ENCODE results near the gene SORBS2. TPM values are rescaled to one million over a fixed set of nuclear protein-coding genes. Genes with fewer than 3 reads are reported as not detected.

SORBS2 gene
- total and polyA plus RNA-seq, 2 donors (not counting 3 experiments of a cell fraction or from before 2014, with no cell fraction given): 69.8 to 82.5 TPM

- Histone ChIP-seq H3K4me1 (ENCODE audit: control insufficient read depth, extremely low read depth, insufficient read depth, low read length) (no peaks in the 10 kb centered on the region), H3K36me3 (ENCODE audit: control insufficient read depth in 2 of 2, extremely low read depth in 1 of 2, insufficient read depth in 2 of 2, low read length in 2 of 2) (no peaks in the 10 kb centered on the region), H4K20me1 (replicated peaks; ENCODE audit: control insufficient read depth, extremely low read depth, insufficient read depth, low read length) (no peaks in the 10 kb centered on the region), H3K4me3 (replicated peaks in 1 of 3; ENCODE audit: insufficient read depth in 1 of 3, low read depth in 1 of 3, low read length in 3 of 3) (no peak overlapping the region), H3K9me1 (replicated peaks; ENCODE audit: control insufficient read depth, extremely low read depth, insufficient read depth, low read length) (no peaks in the 10 kb centered on the region), H2AFZ (ENCODE audit: low read depth, low read length) (no peak overlapping the region), H3K27me3 (ENCODE audit: control insufficient read depth in 2 of 2, insufficient read depth in 2 of 2, low read length in 2 of 2) (no peaks in the 10 kb centered on the region), H3K27ac (ENCODE audit: insufficient read depth, low read depth, low read length) (no peak overlapping the region), H3K9me3 (replicated peaks; ENCODE audit: control insufficient read depth, insufficient read depth, low read length) (no peaks in the 10 kb centered on the region), H3K4me2 (ENCODE audit: insufficient read depth, low read length) (no peak overlapping the region), H3K9ac (replicated peaks; ENCODE audit: extremely low read depth, insufficient read depth, low read length) (no peak overlapping the region), H3K79me2 (ENCODE audit: control insufficient read depth, insufficient read depth, low read length) (no peaks in the 10 kb centered on the region)
- intact Hi-C loops (cut with micrococcal nuclease): no loop called here
- no peak for TF ChIP-seq EZH2 (IDR thresholded peaks at IDR 0.05; ENCODE audit: borderline replicate concordance, low read depth, low read length, severe bottlenecking)
- no peak for TF ChIP-seq POLR2A (IDR thresholded peaks at IDR 0.05; ENCODE audit: low read depth, low read length)
- no peak for TF ChIP-seq JUN (IDR thresholded peaks at IDR 0.05; ENCODE audit: borderline replicate concordance, insufficient read depth, insufficient read length, low read depth)
- no peak for TF ChIP-seq MYC (IDR thresholded peaks at IDR 0.05; ENCODE audit: low read depth, low read length)
- TF ChIP-seq MAX (IDR thresholded peaks at IDR 0.05; ENCODE audit: insufficient read depth, insufficient read length): no peak
- TF ChIP-seq FOS (IDR thresholded peaks at IDR 0.05; ENCODE audit: borderline replicate concordance, insufficient read depth, low read length): no peak
- TF ChIP-seq GATA2 (IDR thresholded peaks at IDR 0.05; ENCODE audit: insufficient read depth, insufficient read length, low read depth, low read length): no peak
- TF ChIP-seq POLR2AphosphoS5 (IDR thresholded peaks at IDR 0.05; ENCODE audit: insufficient read depth, low read depth, low read length): no peak
- FAIRE-seq: no peak
- CTCF ChIA-PET: no interaction called here
- POLR2A ChIA-PET: no interaction called here
- dilution Hi-C loops (cut with MboI; ENCODE audit: extremely low pct_ligation_motif_present, low sequenced_read_pairs): no loop called here
- no TSS peak for BruUV-seq (replicated peaks)
- DNase-seq (ENCODE audit: low read depth, low spot score): no peak
Observed at GRCh38 chr4:185702147-185702663, 109.8 kb downstream of the SORBS2 start.

GRCh38 chr4:185700630-185701029 lies 111.4 kb downstream of the SORBS2 start:
- no peak for TF ChIP-seq POLR2AphosphoS5 (IDR thresholded peaks at IDR 0.05; ENCODE audit: insufficient read depth, low read depth, low read length)
- no peaks in the 10 kb centered on the region for H3K9me1 ChIP-seq (replicated peaks; ENCODE audit: control insufficient read depth, extremely low read depth, insufficient read depth, low read length)
- H3K27ac ChIP-seq (ENCODE audit: insufficient read depth, low read depth, low read length): no peak overlapping the region
- FAIRE-seq: no peak
- ChIA-PET CTCF (no interaction called here), POLR2A (no interaction called here)
- intact Hi-C loops (cut with micrococcal nuclease): no loop called here
- no peaks in the 10 kb centered on the region for H3K36me3 ChIP-seq (ENCODE audit: control insufficient read depth in 2 of 2, extremely low read depth in 1 of 2, insufficient read depth in 2 of 2, low read length in 2 of 2)
- no peaks in the 10 kb centered on the region for H3K4me1 ChIP-seq (ENCODE audit: control insufficient read depth, extremely low read depth, insufficient read depth, low read length)
- H3K79me2 ChIP-seq (ENCODE audit: control insufficient read depth, insufficient read depth, low read length): no peaks in the 10 kb centered on the region
- H4K20me1 ChIP-seq (replicated peaks; ENCODE audit: control insufficient read depth, extremely low read depth, insufficient read depth, low read length): no peaks in the 10 kb centered on the region
- H3K4me3 ChIP-seq (replicated peaks in 1 of 3; ENCODE audit: insufficient read depth in 1 of 3, low read depth in 1 of 3, low read length in 3 of 3): no peak overlapping the region
- no peak overlapping the region for H3K4me2 ChIP-seq (ENCODE audit: insufficient read depth, low read length)
- H2AFZ ChIP-seq (ENCODE audit: low read depth, low read length): no peak overlapping the region
- H3K9me3 ChIP-seq (replicated peaks; ENCODE audit: control insufficient read depth, insufficient read depth, low read length): no peaks in the 10 kb centered on the region
- no peak overlapping the region for H3K9ac ChIP-seq (replicated peaks; ENCODE audit: extremely low read depth, insufficient read depth, low read length)
- no peaks in the 10 kb centered on the region for H3K27me3 ChIP-seq (ENCODE audit: control insufficient read depth in 2 of 2, insufficient read depth in 2 of 2, low read length in 2 of 2)
- DNase-seq (ENCODE audit: low read depth, low spot score): no peak
- no TSS peak for BruUV-seq (replicated peaks)
- dilution Hi-C loops (cut with MboI; ENCODE audit: extremely low pct_ligation_motif_present, low sequenced_read_pairs): no loop called here

All from endothelial cell of umbilical vein (primary cell).